Mucosa of descending colon (tissue), 3 donors: ENCODE measurements around the gene TPST1. TPM values are rescaled to one million over a fixed set of nuclear protein-coding genes. Genes with fewer than 3 reads are reported as not detected.

ENCODE experiments used
- ATAC-seq: fragments of 200-7000 bp; cut with Tn5 transposase; one replicate; pipeline ENCODE4 v1.9.1; 2020; ENCODE audit warnings: mild to moderate bottlenecking, moderate library complexity
- DNase-seq, 3 donors: peaks; one replicate each; pipeline ENCODE4 v3.0.0-alpha.2; 2020
- H3K36me3 ChIP-seq: fragments of 200-600 bp; one replicate; pipeline ENCODE4 v1.8.0; 2021; ENCODE audit warnings: low read depth, mild to moderate bottlenecking
- H3K4me1 ChIP-seq: fragments of 200-600 bp; one replicate; pipeline ENCODE4 v1.8.0; 2021; ENCODE audit warnings: low read depth, mild to moderate bottlenecking
- H3K4me3 ChIP-seq: fragments of 200-600 bp; one replicate; pipeline ENCODE4 v1.8.0; 2021; ENCODE audit warnings: mild to moderate bottlenecking
- H3K9me3 ChIP-seq: fragments of 200-600 bp; one replicate; pipeline ENCODE4 v1.8.0; 2021; ENCODE audit warnings: mild to moderate bottlenecking
- intact Hi-C, 2 donors: fragments of 100-400 bp; cut with DNase I in 1 of 2; cut with micrococcal nuclease in 1 of 2; formaldehyde crosslinking; loops; one replicate each; pipeline versions ENCODE4 v1.11.0 to v1.11.1; 2022; cut with DNase I, micrococcal nuclease
- total RNA-seq, 3 donors: library from RNA; stranded (reverse); fragmentation: NEBNext Ultra II Directional in 2 of 3; extraction: Animal tissue kit (Norgen Biotek cat#: 25700) in 2 of 3; gene quantifications; one replicate each; pipeline versions ENCODE4 v1.2.1 to v1.2.4, GENCODE V29; 2021 to 2023
- TF ChIP-seq, protein P1 (sequence below): fragments of 200-600 bp; IDR thresholded peaks from one replicate; pipeline ENCODE4 v1.8.0; 2022; ENCODE audit warnings: antibody characterized with exemption, mild to moderate bottlenecking
- donor health status: DM: no; HTN: no; CAD: no; lungs with moderate emphysema.
- donor health status: DM: no; HTN: no; CAD: no.
- donor health status: DM: no; HTN: yes; CAD: no.

TPST1 gene
- total RNA-seq, 3 donors from 2014 or later, result 3.5 to 15.0 (median 8.5) TPM

DNA sequence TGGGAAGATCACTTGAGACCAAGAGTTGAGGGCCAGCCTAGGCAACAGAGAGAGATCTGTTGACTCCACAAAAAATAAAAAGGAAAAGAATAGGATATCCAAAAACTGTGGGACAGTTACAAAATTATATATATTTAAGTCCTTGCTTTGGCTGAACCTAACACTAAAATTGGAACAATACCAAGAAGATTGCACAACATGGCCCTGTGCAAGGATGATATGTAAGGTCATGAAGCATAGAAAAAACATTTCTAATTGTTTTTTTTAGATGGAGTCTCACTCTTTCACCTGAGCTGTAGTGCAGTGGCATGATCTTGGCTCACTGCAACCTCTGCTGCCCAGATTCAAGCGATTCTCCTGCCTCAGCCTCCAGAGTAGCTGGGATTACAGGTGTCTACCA, 139.0 kb downstream of the TPST1 start:
- no peak overlapping the region for H3K4me3 ChIP-seq
- intact Hi-C loops, result no loop called here
- H3K36me3 ChIP-seq, result no peaks in the 10 kb centered on the region
- no peaks in the 10 kb centered on the region for H3K9me3 ChIP-seq
- ATAC-seq (no peak), DNase-seq (no peak)
- TF ChIP-seq, protein P1, sequence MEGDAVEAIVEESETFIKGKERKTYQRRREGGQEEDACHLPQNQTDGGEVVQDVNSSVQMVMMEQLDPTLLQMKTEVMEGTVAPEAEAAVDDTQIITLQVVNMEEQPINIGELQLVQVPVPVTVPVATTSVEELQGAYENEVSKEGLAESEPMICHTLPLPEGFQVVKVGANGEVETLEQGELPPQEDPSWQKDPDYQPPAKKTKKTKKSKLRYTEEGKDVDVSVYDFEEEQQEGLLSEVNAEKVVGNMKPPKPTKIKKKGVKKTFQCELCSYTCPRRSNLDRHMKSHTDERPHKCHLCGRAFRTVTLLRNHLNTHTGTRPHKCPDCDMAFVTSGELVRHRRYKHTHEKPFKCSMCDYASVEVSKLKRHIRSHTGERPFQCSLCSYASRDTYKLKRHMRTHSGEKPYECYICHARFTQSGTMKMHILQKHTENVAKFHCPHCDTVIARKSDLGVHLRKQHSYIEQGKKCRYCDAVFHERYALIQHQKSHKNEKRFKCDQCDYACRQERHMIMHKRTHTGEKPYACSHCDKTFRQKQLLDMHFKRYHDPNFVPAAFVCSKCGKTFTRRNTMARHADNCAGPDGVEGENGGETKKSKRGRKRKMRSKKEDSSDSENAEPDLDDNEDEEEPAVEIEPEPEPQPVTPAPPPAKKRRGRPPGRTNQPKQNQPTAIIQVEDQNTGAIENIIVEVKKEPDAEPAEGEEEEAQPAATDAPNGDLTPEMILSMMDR, result no peak
- H3K4me1 ChIP-seq, result no peaks in the 10 kb centered on the region

DNA sequence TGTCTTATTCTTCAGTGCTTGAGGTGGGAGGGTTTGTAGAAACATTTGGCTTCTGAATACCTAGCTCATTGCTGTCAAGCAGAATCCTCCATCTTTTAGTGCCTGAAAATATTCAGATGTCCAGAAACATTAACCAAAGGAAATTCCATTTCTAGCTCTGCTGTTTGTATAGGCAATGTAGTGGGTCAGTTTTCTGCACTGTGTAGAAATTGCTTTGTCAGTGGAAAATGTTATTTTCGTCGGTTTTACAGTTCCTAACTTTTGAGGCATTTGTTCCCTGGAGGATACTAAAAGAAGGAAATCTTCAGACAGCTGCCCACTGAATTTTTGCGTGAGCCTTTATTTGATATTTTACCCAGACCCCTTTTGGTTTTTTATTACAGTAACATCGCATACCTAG, 143.4 kb downstream of the TPST1 start:
- TF ChIP-seq, protein P1, result no peak
- H3K4me1 ChIP-seq, result no peaks in the 10 kb centered on the region
- H3K36me3 ChIP-seq, result no peaks in the 10 kb centered on the region
- no peak for ATAC-seq
- no peaks in the 10 kb centered on the region for H3K9me3 ChIP-seq
- intact Hi-C loops, result no loop called here
- H3K4me3 ChIP-seq, result no peak overlapping the region
- DNase-seq, result no peak

DNA sequence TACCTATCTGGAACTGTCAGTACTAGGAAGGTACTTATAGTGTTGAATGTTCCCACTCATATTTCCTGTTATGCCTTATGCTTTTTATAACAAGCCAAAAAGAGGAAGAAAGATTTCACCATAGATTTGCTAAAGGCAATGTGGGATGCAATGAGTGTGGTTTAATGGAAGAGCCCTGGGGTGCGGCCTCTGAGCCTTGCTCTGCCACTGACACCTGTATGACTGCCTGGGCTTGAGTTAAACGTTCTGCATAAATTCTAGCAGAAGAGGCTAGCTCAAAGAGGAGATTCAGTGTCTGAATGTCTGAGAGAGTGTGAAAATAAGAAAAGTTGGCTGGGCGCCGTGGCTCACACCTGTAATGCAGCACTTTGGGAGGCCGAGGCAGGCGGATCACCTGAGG, 143.8 kb downstream of the TPST1 start:
- peak; percentile 66 for ATAC-seq
- Histone ChIP-seq H3K4me3 (no peak overlapping the region), H3K4me1 (no peaks in the 10 kb centered on the region), H3K9me3 (no peaks in the 10 kb centered on the region), H3K36me3 (no peaks in the 10 kb centered on the region)
- TF ChIP-seq, protein P1, result no peak
- intact Hi-C loops, result no loop called here
- no peak for DNase-seq

DNA sequence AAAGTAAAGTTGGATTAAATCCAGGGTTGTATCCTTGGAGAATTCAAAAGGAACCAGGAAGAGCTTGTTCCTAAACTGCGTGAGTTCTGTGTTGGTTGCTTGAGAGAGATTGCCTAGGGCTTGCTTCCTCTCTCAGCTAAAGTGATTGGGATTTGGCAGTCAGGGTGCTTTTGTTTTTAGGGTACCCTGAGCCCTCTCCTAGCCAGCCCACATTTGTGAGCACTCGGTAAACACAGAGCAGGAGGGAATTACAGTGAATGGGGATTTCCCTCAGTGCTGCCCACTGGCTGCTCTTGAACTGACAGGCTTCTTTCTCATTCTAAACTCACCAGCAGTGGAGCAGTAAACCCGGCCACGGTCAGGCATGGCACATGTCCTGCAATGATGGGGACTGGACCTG, 146.9 kb downstream of the TPST1 start:
- Histone ChIP-seq H3K9me3 (no peaks in the 10 kb centered on the region), H3K36me3 (no peaks in the 10 kb centered on the region), H3K4me3 (no peak overlapping the region), H3K4me1 (peaks cover 12% of the 10 kb centered on the region)
- TF ChIP-seq, protein P1, result no peak
- DNase-seq (peak in 1 of 3 donors; percentile 19), ATAC-seq (peak; percentile 72)
- intact Hi-C loops, result no loop called here

DNA sequence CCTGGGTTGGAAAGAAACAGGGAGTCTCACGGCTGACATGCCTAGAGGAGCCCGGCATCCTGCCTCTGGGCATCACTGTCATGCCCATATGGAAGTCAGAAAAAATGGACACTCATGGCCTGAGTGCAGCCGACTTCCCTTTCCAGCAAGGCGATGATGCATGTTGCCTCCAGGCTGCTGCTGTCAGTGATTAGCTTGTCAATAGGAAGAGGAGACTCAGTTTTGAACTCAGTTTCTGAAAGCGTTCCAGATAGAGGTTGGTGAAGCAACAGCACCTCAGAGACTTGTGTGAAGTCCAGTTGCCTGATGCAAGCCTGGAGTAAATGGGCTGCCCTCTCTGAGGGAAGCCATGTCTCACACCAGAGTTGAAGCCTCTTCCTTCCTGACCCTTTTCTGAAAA, 148.4 kb downstream of the TPST1 start:
- intact Hi-C loops, result no loop called here
- no peak for ATAC-seq

DNA sequence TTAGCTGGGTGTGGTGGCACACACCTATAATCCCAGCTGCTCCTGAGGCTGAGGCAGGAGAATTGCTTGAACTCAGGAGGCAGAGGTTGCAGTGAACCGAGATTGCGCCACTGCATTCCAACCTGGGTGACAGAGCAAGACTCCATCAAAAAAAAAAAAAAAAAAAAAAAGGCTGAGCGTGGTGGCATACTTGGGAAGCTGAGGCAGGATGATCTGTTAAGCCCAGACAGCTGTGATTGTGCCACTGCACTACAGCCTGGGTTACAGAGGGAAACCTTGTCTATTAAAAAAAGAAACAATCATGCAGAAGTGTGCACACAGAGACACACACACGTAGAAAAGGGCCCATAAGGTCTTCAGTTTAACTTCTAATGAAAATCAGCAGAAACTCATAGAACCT, 150.6 kb downstream of the TPST1 start:
- no peak for ATAC-seq
- TF ChIP-seq, protein P1, result no peak

More for the DNA sequence above, 148.4 kb downstream of the TPST1 start:
- H3K4me3 ChIP-seq, result no peak overlapping the region
- DNase-seq, result no peak
- H3K9me3 ChIP-seq, result no peaks in the 10 kb centered on the region
- H3K4me1 ChIP-seq, result peaks cover 12% of the 10 kb centered on the region
- TF ChIP-seq, protein P1, result no peak
- no peaks in the 10 kb centered on the region for H3K36me3 ChIP-seq

More for the DNA sequence above, 150.6 kb downstream of the TPST1 start:
- Histone ChIP-seq H3K9me3 (no peaks in the 10 kb centered on the region), H3K36me3 (no peaks in the 10 kb centered on the region), H3K4me3 (no peak overlapping the region), H3K4me1 (peaks cover 12% of the 10 kb centered on the region)
- intact Hi-C loops, result no loop called here
- no peak for DNase-seq
